Endothelial cell of umbilical vein (primary cell): ENCODE measurements around the gene C19orf85.

Source experiments
- CTCF ChIP-seq, 2 donors: IDR thresholded peaks; 1 replicate in 1 of 2; 2 replicates in 1 of 2; pipeline ENCODE4 v1.5.1; 2011; ENCODE audit warnings: low read length in 2 of 2, mild to moderate bottlenecking in 2 of 2, moderate library complexity in 2 of 2, control low read depth in 1 of 2, inconsistent platforms in 1 of 2, low read depth in 1 of 2; ENCODE audit not compliant: insufficient read depth in 1 of 2; ENCODE audit errors: extremely low read depth in 1 of 2
- EZH2 ChIP-seq: IDR thresholded peaks from 2 replicates; pipeline ENCODE4 v1.6.1; 2012; ENCODE audit warnings: borderline replicate concordance, low read depth, mild to moderate bottlenecking, moderate library complexity, low read length, inconsistent platforms; ENCODE audit not compliant: severe bottlenecking
- FOS ChIP-seq: IDR thresholded peaks from 2 replicates; pipeline ENCODE4 v1.6.1; 2011; ENCODE audit warnings: mild to moderate bottlenecking, low read length, moderate library complexity, borderline replicate concordance; ENCODE audit not compliant: insufficient read depth
- GATA2 ChIP-seq: IDR thresholded peaks from 2 replicates; pipeline ENCODE4 v1.7.0; 2011; ENCODE audit warnings: low read depth, mild to moderate bottlenecking, moderate library complexity, mixed read lengths, low read length; ENCODE audit not compliant: insufficient read length, insufficient read depth
- JUN ChIP-seq: IDR thresholded peaks from 2 replicates; pipeline ENCODE4 v1.6.1; 2011; ENCODE audit warnings: borderline replicate concordance, low read depth; ENCODE audit not compliant: insufficient read length, insufficient read depth
- MAX ChIP-seq: IDR thresholded peaks from 2 replicates; pipeline ENCODE4 v1.6.1; 2011; ENCODE audit not compliant: insufficient read depth, insufficient read length
- MYC ChIP-seq: IDR thresholded peaks from one replicate; pipeline ENCODE4 v1.6.1; 2011; ENCODE audit warnings: mild to moderate bottlenecking, low read depth, low read length
- POLR2A ChIP-seq: IDR thresholded peaks from 2 replicates; pipeline ENCODE4 v1.6.1; 2012; ENCODE audit warnings: low read depth, mild to moderate bottlenecking, control low read depth, low read length
- POLR2AphosphoS5 ChIP-seq: IDR thresholded peaks from 2 replicates; pipeline ENCODE4 v1.6.1; 2012; ENCODE audit warnings: low read depth, mild to moderate bottlenecking, control low read depth, low read length, moderate library complexity; ENCODE audit not compliant: insufficient read depth

DNA sequence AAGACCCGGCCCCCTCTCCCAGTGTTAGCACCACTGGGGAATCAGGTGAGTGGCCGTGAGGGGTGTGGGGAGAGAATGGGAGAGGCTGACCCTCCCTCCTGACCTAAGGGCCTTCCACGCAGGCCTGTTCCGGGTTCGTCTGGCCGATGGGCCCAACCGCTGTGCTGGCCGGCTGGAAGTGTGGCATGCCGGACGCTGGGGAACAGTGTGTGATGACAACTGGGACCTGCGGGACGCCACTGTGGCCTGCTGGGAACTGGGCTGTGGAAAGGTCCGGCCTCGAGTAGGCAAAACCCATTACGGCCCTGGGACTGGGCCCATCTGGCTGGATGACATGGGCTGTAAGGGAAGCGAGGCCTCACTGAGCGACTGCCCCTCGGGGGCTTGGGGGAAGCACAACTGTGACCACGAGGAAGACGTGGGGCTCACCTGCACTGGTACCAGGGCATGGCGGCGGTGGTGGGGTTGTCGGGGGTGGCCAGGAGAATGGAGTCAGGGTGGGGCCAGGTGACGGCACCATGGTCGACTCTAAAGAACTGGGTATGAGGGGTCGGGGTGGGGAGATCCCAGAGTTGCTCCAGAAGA is 35.9 kb upstream of the C19orf85 start:
- TF ChIP-seq CTCF (IDR thresholded peaks at IDR 0.05; ENCODE audit: extremely low read depth in 1 of 2, insufficient read depth in 1 of 2, low read depth in 1 of 2, low read length in 2 of 2) = no peak
- no peak for TF ChIP-seq POLR2A
- TF ChIP-seq POLR2AphosphoS5 = no peak
- no peak for TF ChIP-seq EZH2
- no peak for TF ChIP-seq GATA2
- TF ChIP-seq MYC = no peak
- TF ChIP-seq MAX = no peak
- TF ChIP-seq FOS = no peak
- TF ChIP-seq JUN = no peak
